OCI-LY1 (cell line): ENCODE results near the gene SLC17A4.
A peak's percentile ranks its signal among the peaks of the same experiment; 100 is the strongest.
"Not testable (repeated sequence)": the region's sequence is repeated elsewhere in the genome, so short reads cannot be mapped to it uniquely, and the experiment has no call there.

ENCODE experiments used
- H2AFZ ChIP-seq: fragments of 200-600 bp; sonication (generic), shearing (Covaris generic); 2 replicates; pipeline ENCODE4 v1.6.0; 2014; ENCODE audit warnings: antibody characterized with exemption, mild to moderate bottlenecking, low read length
- H3F3A ChIP-seq: fragments of 200-600 bp; sonication (generic), shearing (Covaris generic); 2 replicates; pipeline ENCODE4 v1.6.0; 2014; ENCODE audit warnings: mild to moderate bottlenecking, antibody characterized with exemption, low read length, moderate library complexity; ENCODE audit not compliant: insufficient read depth
- H3K27ac ChIP-seq: fragments of 200-600 bp; sonication (generic); 2 replicates; pipeline ENCODE4 v1.5.1; 2014; ENCODE audit warnings: low read length, mixed run types, mild to moderate bottlenecking, low read depth; ENCODE audit not compliant: poor library complexity, severe bottlenecking
- H3K27me3 ChIP-seq: fragments of 200-600 bp; sonication (generic); 2 replicates; pipeline ENCODE4 v1.6.0; 2014; ENCODE audit warnings: antibody characterized with exemption, mild to moderate bottlenecking, low read length, moderate library complexity; ENCODE audit not compliant: insufficient read depth
- H3K36me3 ChIP-seq: fragments of 200-600 bp; sonication (generic); 2 replicates; pipeline ENCODE4 v1.6.1; 2014; ENCODE audit warnings: mild to moderate bottlenecking, antibody characterized with exemption, low read length, moderate library complexity, mixed read lengths; ENCODE audit not compliant: insufficient read depth
- H3K4me1 ChIP-seq: fragments of 200-600 bp; sonication (generic); 2 replicates; pipeline ENCODE4 v1.5.1; 2014; ENCODE audit warnings: mild to moderate bottlenecking, low read length, moderate library complexity; ENCODE audit not compliant: insufficient read depth, severe bottlenecking
- H3K4me2 ChIP-seq: fragments of 200-600 bp; sonication (generic), shearing (Covaris generic); 2 replicates; pipeline ENCODE4 v1.6.1; 2014; ENCODE audit warnings: low read length
- H3K4me3 ChIP-seq: fragments of 200-600 bp; sonication (generic); 2 replicates; pipeline ENCODE4 v1.5.1; 2014; ENCODE audit warnings: low read length, low read depth, mild to moderate bottlenecking, mixed read lengths; ENCODE audit not compliant: poor library complexity, severe bottlenecking
- H3K79me2 ChIP-seq: fragments of 200-600 bp; shearing (Covaris generic); 2 replicates; pipeline ENCODE4 v1.6.1; 2016; ENCODE audit warnings: mixed run types, low read length, mixed read lengths; ENCODE audit not compliant: insufficient read depth
- H3K9ac ChIP-seq: fragments of 200-600 bp; sonication (generic), shearing (Covaris generic); 2 replicates; pipeline ENCODE4 v1.6.1; 2014; ENCODE audit warnings: mild to moderate bottlenecking, low read length, mixed read lengths
- H3K9me2 ChIP-seq: fragments of 200-600 bp; sonication (generic), shearing (Covaris generic); 2 replicates; pipeline ENCODE4 v1.6.1; 2014; ENCODE audit warnings: low read depth, mild to moderate bottlenecking, low read length, mixed read lengths
- H3K9me3 ChIP-seq: fragments of 200-600 bp; shearing (Covaris generic); 2 replicates; pipeline ENCODE4 v1.6.1; 2014; ENCODE audit warnings: low read length, mixed read lengths
- H4K20me1 ChIP-seq: fragments of 200-600 bp; sonication (generic), shearing (Covaris generic); 2 replicates; pipeline ENCODE4 v1.6.0; 2016; ENCODE audit warnings: mild to moderate bottlenecking, low read length; ENCODE audit not compliant: insufficient read depth
- EZH2 ChIP-seq: fragments of 200-600 bp; sonication (generic), shearing (Covaris generic); IDR thresholded peaks from 2 replicates; pipeline ENCODE4 v1.8.0; 2017; ENCODE audit warnings: borderline replicate concordance, mixed run types, mild to moderate bottlenecking, antibody characterized with exemption, low read length, moderate library complexity, mixed read lengths
- TF ChIP-seq, protein P1 (sequence below): fragments of 200-600 bp; sonication (generic), shearing (Covaris generic); IDR thresholded peaks from 2 replicates; pipeline ENCODE4 v1.5.1; 2017; ENCODE audit warnings: mild to moderate bottlenecking, antibody characterized with exemption, low read length, moderate library complexity, mixed read lengths

SLC17A4 gene

DNA sequence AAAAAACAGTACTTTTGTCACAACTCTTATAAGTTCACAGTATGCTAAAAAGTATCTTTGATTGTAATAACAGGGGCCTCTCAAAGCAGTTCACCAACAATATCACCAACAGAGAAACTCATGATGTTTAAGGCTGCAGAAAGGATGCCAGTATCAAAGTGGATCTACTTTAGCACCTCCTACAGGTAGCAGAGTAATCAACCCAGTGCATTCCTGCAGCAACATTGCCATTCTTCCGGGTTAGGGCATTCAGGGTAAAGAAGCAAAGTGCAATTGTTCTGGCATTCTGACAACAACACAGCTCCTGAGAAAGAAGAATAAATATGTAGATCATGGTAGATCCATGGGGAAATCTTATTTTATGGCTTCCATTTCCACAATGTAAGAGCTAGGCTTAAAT lies 7.6 kb upstream of the SLC17A4 start:
- Histone ChIP-seq H3F3A (no peaks in the 10 kb centered on the region), H3K9ac (no peak overlapping the region), H3K79me2 (no peaks in the 10 kb centered on the region), H4K20me1 (no peaks in the 10 kb centered on the region), H3K4me2 (no peak overlapping the region), H3K9me2 (no peaks in the 10 kb centered on the region), H3K4me1 (no peaks in the 10 kb centered on the region), H3K9me3 (no peaks in the 10 kb centered on the region), H2AFZ (no peak overlapping the region), H3K27me3 (no peaks in the 10 kb centered on the region), H3K4me3 (no peak overlapping the region), H3K36me3 (no peaks in the 10 kb centered on the region), H3K27ac (no peak overlapping the region)
- TF ChIP-seq, protein P1, sequence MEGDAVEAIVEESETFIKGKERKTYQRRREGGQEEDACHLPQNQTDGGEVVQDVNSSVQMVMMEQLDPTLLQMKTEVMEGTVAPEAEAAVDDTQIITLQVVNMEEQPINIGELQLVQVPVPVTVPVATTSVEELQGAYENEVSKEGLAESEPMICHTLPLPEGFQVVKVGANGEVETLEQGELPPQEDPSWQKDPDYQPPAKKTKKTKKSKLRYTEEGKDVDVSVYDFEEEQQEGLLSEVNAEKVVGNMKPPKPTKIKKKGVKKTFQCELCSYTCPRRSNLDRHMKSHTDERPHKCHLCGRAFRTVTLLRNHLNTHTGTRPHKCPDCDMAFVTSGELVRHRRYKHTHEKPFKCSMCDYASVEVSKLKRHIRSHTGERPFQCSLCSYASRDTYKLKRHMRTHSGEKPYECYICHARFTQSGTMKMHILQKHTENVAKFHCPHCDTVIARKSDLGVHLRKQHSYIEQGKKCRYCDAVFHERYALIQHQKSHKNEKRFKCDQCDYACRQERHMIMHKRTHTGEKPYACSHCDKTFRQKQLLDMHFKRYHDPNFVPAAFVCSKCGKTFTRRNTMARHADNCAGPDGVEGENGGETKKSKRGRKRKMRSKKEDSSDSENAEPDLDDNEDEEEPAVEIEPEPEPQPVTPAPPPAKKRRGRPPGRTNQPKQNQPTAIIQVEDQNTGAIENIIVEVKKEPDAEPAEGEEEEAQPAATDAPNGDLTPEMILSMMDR: 0 out of 2 replicates have a peak, but pooled peaks have one; percentile 27
- no peak for TF ChIP-seq EZH2

DNA sequence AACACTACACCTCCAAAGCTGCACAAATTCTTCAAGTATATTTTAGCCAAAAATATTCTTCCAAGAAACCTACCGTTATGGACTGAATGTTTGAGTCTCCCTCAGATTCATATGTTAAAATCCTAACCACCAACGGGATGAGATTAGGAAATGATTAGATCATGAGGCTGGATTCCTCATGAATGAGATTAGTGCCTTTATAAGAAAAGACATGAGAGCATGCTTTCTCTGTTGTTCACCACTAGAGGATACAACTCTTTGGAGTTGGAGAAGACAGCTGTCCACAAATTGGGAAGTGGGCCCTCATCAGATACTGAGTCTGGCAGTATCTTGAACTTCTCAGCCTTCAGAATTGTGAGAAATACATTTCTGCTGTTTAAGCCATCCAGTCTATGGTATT lies 7.1 kb upstream of the SLC17A4 start:
- no peak overlapping the region for H3K27ac ChIP-seq
- H3F3A ChIP-seq: no peaks in the 10 kb centered on the region
- H3K9me3 ChIP-seq: no peaks in the 10 kb centered on the region
- no peaks in the 10 kb centered on the region for H3K36me3 ChIP-seq
- H3K9ac ChIP-seq: no peak overlapping the region
- H3K27me3 ChIP-seq: no peaks in the 10 kb centered on the region
- no peaks in the 10 kb centered on the region for H4K20me1 ChIP-seq
- H3K4me2 ChIP-seq: no peak overlapping the region
- no peak overlapping the region for H3K4me3 ChIP-seq
- TF ChIP-seq, protein P1: no peak
- TF ChIP-seq EZH2: no peak
- H3K79me2 ChIP-seq: no peaks in the 10 kb centered on the region
- H3K9me2 ChIP-seq: no peaks in the 10 kb centered on the region
- H2AFZ ChIP-seq: no peak overlapping the region
- no peaks in the 10 kb centered on the region for H3K4me1 ChIP-seq

DNA sequence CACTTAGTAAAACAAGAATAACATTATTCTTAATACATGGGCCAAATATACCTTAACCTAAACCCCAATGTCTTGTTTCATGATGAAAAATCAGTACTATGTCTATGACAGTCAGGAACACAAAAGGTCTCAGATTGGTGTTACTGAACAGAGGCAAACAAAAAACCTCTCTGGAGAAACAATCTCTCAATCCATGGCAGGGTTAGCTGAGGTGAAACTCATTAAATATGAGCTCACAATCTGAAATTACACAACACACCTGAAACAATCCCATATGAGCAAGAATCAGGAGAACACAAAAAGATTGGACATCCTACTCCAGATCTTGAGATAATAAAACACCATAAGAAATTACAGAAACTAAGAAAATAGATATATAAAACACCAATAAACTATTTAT lies 6.5 kb upstream of the SLC17A4 start:
- no peaks in the 10 kb centered on the region for H3K4me1 ChIP-seq
- no peak overlapping the region for H3K9ac ChIP-seq
- TF ChIP-seq, protein P1: no peak
- TF ChIP-seq EZH2: no peak

DNA sequence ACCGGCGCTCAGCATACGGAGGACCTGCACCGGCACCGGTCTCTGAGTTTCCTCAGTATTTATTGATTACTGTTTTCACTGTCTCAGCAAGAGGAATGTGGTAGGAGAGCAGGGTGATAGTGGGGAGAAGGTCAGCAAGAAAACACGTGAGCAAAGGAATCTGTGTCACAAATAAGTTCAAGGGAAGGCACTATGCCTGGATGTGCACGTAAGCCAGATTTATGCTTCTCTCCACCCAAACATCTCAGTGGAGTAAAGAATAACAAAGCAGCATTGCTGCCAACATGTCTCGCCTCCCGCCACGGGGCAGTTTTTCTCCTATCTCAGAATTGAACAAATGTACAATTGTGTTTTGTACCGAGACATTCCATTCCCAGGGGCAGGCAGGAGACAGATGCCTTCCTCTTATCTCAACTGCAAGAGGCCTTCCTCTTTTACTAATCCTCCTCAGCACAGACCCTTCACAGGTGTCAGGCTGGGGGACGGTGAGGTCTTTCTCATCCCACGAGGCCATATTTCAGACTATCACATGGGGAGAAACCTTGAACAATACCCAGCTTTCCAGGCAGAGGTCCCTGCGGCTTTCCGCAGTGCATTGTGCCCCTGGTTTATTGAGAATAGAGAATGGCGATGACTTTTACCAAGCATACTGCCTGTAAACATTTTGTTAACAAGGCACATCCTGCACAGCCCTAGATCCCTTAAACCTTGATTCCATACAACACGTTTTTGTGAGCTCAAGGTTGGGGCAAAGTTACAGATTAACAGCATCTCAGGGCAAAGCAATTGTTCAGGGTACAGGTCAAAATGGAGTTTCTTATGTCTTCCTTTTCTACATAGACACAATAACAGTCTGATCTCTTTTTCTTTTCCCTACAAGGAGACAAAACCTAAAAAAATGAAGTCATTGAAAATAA lies 5.7 kb upstream of the SLC17A4 start:
- H4K20me1 ChIP-seq, H3K4me3 ChIP-seq, H3K9ac ChIP-seq, H3K9me2 ChIP-seq, H3K36me3 ChIP-seq, H3F3A ChIP-seq, H3K79me2 ChIP-seq, H3K9me3 ChIP-seq, H3K27ac ChIP-seq, H2AFZ ChIP-seq, H3K4me1 ChIP-seq, H3K27me3 ChIP-seq, H3K4me2 ChIP-seq: not testable (repeated sequence)

More for the DNA sequence above, 6.5 kb upstream of the SLC17A4 start:
- Histone ChIP-seq H3K27ac (no peak overlapping the region), H3K4me3 (no peak overlapping the region), H3K27me3 (no peaks in the 10 kb centered on the region), H3K9me3 (no peaks in the 10 kb centered on the region), H3F3A (no peaks in the 10 kb centered on the region), H3K4me2 (no peak overlapping the region), H3K36me3 (no peaks in the 10 kb centered on the region), H4K20me1 (no peaks in the 10 kb centered on the region), H3K9me2 (no peaks in the 10 kb centered on the region), H2AFZ (no peak overlapping the region), H3K79me2 (no peaks in the 10 kb centered on the region)
